IPS-15b (cell line): ENCODE data around the gene PTPRN2.

Experiments
- H3K27me3 ChIP-seq: one replicate; pipeline ENCODE4 v1.6.1; 2013; ENCODE audit warnings: low read length; ENCODE audit not compliant: control insufficient read depth, insufficient read depth
- H3K36me3 ChIP-seq: one replicate; pipeline ENCODE4 v1.6.1; 2013; ENCODE audit warnings: low read length; ENCODE audit not compliant: control insufficient read depth, insufficient read depth
- H3K4me1 ChIP-seq: one replicate; pipeline ENCODE4 v1.6.1; 2013; ENCODE audit warnings: mild to moderate bottlenecking, low read length; ENCODE audit not compliant: control insufficient read depth, insufficient read depth
- H3K4me3 ChIP-seq: one replicate; pipeline ENCODE4 v1.5.1; 2013; ENCODE audit warnings: low read depth, low read length
- H3K9ac ChIP-seq: one replicate; pipeline ENCODE4 v1.6.1; 2013; ENCODE audit warnings: low read depth, mild to moderate bottlenecking, low read length
- H3K9me3 ChIP-seq: one replicate; pipeline ENCODE4 v1.6.1; 2013; ENCODE audit warnings: mild to moderate bottlenecking, low read length; ENCODE audit not compliant: control insufficient read depth, insufficient read depth

Gene PTPRN2

GRCh38 chr7:157538735-157539134, 1048.9 kb downstream of the PTPRN2 start:
- H3K9ac ChIP-seq = no peak overlapping the region
- no peaks in the 10 kb centered on the region for H3K36me3 ChIP-seq
- H3K4me1 ChIP-seq = no peaks in the 10 kb centered on the region
- no peak overlapping the region for H3K4me3 ChIP-seq
- H3K27me3 ChIP-seq = no peaks in the 10 kb centered on the region
- H3K9me3 ChIP-seq = no peaks in the 10 kb centered on the region

GRCh38 chr7:157538321-157538720, 1049.3 kb downstream of the PTPRN2 start:
- Histone ChIP-seq H3K4me1 (no peaks in the 10 kb centered on the region), H3K27me3 (no peaks in the 10 kb centered on the region), H3K9ac (no peak overlapping the region), H3K4me3 (no peak overlapping the region), H3K9me3 (no peaks in the 10 kb centered on the region), H3K36me3 (no peaks in the 10 kb centered on the region)

- Histone ChIP-seq H3K9ac (no peak overlapping the region), H3K9me3 (no peaks in the 10 kb centered on the region), H3K27me3 (no peaks in the 10 kb centered on the region)
These were observed 1050.6 kb downstream of the PTPRN2 start for GRCh38 chr7:157537056-157537455.

GRCh38 chr7:157532068-157532467, 1055.6 kb downstream of the PTPRN2 start:
- Histone ChIP-seq H3K4me1 (no peaks in the 10 kb centered on the region), H3K9ac (no peak overlapping the region), H3K27me3 (no peaks in the 10 kb centered on the region), H3K4me3 (no peak overlapping the region), H3K36me3 (no peaks in the 10 kb centered on the region), H3K9me3 (no peaks in the 10 kb centered on the region)

More at GRCh38 chr7:157537056-157537455, 1050.6 kb downstream of the PTPRN2 start:
- no peak overlapping the region for H3K4me3 ChIP-seq
- no peaks in the 10 kb centered on the region for H3K4me1 ChIP-seq
- H3K36me3 ChIP-seq = no peaks in the 10 kb centered on the region

GRCh38 chr7:157529768-157530560, 1057.7 kb downstream of the PTPRN2 start:
- Histone ChIP-seq H3K4me1 (no peaks in the 10 kb centered on the region), H3K9ac (no peak overlapping the region), H3K9me3 (no peaks in the 10 kb centered on the region), H3K27me3 (no peaks in the 10 kb centered on the region), H3K4me3 (no peak overlapping the region), H3K36me3 (no peaks in the 10 kb centered on the region)

- Histone ChIP-seq H3K27me3 (no peaks in the 10 kb centered on the region), H3K9me3 (no peaks in the 10 kb centered on the region), H3K9ac (no peak overlapping the region)
These were observed 1058.8 kb downstream of the PTPRN2 start for GRCh38 chr7:157528785-157529341.

GRCh38 chr7:157527686-157528085, 1059.9 kb downstream of the PTPRN2 start:
- no peaks in the 10 kb centered on the region for H3K27me3 ChIP-seq
- H3K4me1 ChIP-seq = no peaks in the 10 kb centered on the region
- no peak overlapping the region for H3K4me3 ChIP-seq
- H3K36me3 ChIP-seq = no peaks in the 10 kb centered on the region
- H3K9ac ChIP-seq = no peak overlapping the region
- H3K9me3 ChIP-seq = no peaks in the 10 kb centered on the region

More at GRCh38 chr7:157528785-157529341, 1058.8 kb downstream of the PTPRN2 start:
- no peaks in the 10 kb centered on the region for H3K36me3 ChIP-seq
- H3K4me1 ChIP-seq = no peaks in the 10 kb centered on the region
- H3K4me3 ChIP-seq = no peak overlapping the region

GRCh38 chr7:157526913-157527634, 1060.5 kb downstream of the PTPRN2 start:
- no peaks in the 10 kb centered on the region for H3K9me3 ChIP-seq
- H3K4me1 ChIP-seq = no peaks in the 10 kb centered on the region
- H3K4me3 ChIP-seq = no peak overlapping the region
- no peak overlapping the region for H3K9ac ChIP-seq
- no peaks in the 10 kb centered on the region for H3K36me3 ChIP-seq
- H3K27me3 ChIP-seq = no peaks in the 10 kb centered on the region

- no peaks in the 10 kb centered on the region for H3K27me3 ChIP-seq
- H3K9ac ChIP-seq = no peak overlapping the region
- no peaks in the 10 kb centered on the region for H3K4me1 ChIP-seq
- H3K36me3 ChIP-seq = no peaks in the 10 kb centered on the region
- H3K9me3 ChIP-seq = no peaks in the 10 kb centered on the region
- no peak overlapping the region for H3K4me3 ChIP-seq
These were observed 1061.4 kb downstream of the PTPRN2 start for GRCh38 chr7:157526005-157526912.

- no peak overlapping the region for H3K4me3 ChIP-seq
- H3K4me1 ChIP-seq = no peaks in the 10 kb centered on the region
- H3K36me3 ChIP-seq = no peaks in the 10 kb centered on the region
- H3K27me3 ChIP-seq = no peaks in the 10 kb centered on the region
- no peak overlapping the region for H3K9ac ChIP-seq
- H3K9me3 ChIP-seq = no peaks in the 10 kb centered on the region
These were observed 1062.1 kb downstream of the PTPRN2 start for GRCh38 chr7:157525491-157525915.

GRCh38 chr7:157524731-157525130, 1062.9 kb downstream of the PTPRN2 start:
- H3K9me3 ChIP-seq = no peaks in the 10 kb centered on the region
- no peak overlapping the region for H3K4me3 ChIP-seq
- no peaks in the 10 kb centered on the region for H3K4me1 ChIP-seq
- no peaks in the 10 kb centered on the region for H3K27me3 ChIP-seq
- H3K36me3 ChIP-seq = no peaks in the 10 kb centered on the region
- no peak overlapping the region for H3K9ac ChIP-seq
